HG02571 (cell line): ENCODE results near the gene CD244.
A peak's percentile ranks its signal among the peaks of the same experiment; 100 is the strongest.
"Not testable (repeated sequence)": the region's sequence is repeated elsewhere in the genome, so short reads cannot be mapped to it uniquely, and the experiment has no call there.

ENCODE experiments used
- ATAC-seq: cut with Tn5 transposase; IDR thresholded peaks from one replicate; pipeline ENCODE4 v1.9.1; 2021; ENCODE audit warnings: mild to moderate bottlenecking, moderate library complexity; ENCODE audit not compliant: unreplicated experiment

Gene CD244

DNA sequence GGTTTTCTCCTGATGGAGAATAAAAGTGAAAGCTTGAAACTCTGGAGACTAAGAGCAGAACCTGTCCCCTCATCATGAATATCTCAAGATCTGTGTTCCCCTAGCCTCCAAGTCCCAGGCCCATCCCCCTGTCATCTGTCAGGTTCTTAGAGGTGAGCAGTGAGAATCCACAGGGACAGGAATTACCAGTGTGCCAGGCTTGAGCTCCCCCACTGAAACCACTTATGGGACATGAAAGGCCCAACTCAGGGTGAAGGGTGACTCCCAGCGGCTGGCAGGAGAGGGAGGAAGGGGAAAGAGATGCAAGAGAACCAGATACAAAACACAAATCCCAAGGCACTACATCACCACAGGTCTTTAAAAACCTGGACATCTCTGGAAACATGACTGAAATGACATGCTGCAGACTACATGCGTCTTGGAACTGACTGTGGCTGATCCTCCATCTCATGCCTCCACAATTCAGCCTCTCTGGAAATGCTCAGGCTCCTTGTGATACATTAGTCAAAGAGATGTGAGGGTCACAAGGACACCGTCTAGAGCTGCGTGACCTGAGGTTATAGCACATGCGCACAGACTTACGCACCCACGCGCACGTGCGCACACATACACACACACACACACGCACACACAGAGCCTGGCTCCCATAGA is 73.5 kb downstream of the CD244 start:
- peak; percentile 29 for ATAC-seq

DNA sequence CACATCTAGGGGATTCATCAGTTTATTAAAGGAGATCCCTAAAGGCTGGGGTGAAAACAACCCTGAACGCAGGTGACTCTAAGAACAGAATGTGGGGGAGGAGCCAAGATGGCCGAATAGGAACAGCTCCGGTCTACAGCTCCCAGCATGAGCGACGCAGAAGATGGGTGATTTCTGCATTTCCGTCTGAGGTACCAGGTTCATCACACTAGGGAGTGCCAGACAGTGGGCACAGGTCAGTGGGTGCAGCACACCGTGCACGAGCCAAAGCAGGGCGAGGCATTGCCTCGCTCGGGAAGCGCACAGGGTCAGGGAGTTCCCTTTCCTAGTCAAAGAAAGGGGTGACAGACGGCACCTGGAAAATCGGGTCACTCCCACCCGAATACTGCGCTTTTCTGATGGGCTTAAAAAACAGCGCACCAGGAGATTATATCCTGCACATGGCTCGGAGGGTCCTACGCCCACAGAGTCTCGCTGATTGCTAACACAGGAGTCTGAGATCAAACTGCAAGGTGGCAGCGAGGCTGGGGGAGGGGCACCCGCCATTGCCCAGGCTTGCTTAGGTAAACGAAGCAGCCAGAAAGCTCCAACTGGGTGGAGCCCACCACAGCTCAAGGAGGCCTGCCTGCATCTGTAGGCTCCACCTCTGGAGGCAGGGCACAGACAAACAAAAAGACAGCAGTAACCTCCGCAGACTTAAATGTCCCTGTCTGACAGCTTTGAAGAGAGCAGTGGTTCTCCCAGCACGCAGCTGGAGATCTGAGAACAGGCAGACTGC is 79.5 kb downstream of the CD244 start:
- ATAC-seq: not testable (repeated sequence)

DNA sequence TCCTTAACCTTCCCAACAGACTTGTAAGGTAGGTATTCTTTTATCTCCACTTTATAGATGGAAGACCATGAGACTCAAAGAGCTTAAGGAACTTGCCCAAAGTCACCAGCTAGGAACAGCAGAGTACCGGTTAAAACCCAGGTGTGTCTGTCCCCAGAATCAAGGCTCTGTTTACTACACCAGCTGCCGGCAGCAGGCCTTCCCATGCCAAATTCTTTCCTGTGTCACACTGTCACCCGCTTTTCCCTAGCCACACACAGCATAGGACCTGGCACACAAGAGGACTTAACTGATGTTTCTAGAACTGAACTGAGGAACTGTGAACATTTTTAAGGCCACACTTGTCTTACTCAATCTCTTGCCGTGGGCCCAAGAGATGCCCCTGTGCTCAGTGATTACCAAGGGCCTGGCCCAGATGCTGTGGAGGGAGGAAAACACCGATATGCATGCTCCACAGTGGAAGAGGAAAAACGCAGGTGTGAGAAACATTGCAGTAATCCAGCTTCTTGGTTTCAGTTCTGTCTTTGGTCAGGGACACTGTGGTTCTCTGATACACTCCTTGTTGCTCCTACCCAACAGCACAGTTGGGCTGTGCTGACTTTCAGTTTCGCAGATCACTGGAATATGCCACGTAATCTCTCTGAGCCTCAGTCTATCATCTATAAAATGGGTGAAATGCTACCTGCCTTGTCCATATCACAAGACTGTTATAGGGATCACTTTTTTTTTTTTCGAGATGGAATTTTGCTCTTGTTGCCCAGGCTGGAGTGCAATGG is 80.6 kb downstream of the CD244 start:
- peak; percentile 82 for ATAC-seq

DNA sequence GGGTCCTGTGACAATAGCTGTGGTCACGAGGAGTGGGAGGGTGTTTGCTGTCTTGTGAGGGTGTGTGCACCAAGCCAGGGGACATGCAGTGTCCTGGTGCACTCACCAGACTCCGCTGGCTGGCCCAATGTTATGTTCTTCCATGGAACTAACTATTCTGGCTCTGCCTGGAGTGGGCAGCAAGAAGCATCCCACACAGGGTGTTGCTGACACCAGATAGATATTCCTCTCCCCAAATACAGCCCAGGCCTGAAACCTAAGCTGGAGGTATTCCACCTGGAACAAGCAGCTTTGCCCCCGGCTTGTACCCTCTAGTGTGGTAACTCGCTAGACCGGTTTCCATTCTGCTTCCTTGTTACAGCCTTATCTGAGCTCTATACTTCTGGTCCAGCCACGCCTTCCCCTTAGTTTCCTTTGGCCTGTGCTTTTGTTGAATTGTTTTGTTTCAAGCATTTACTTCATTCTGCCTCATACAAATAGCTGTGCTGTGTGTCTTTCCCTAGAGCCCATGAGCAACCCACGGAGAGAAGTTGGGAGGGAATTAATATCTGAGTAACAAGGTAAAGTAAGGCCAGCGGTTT is 81.4 kb downstream of the CD244 start:
- ATAC-seq: no peak

DNA sequence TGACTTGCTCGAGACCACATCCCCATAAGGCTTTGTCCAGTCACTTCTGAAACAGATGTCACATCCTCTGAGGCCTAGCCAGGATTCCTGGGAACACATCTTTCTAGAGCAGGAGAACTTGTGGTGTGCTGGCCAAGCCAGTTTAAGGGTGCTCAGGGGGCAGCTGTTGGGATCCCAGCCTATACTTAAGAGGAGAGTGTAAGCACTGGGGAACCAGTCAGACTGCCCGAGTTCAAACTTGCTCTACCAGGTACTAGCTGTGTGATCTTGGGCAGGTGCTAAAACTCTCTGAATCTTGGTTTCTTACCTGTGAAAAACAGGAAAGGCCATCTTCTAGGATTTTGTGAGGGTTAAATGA is 82.3 kb downstream of the CD244 start:
- no peak for ATAC-seq
